K562 (cell line): ENCODE measurements around the gene DUS3L. TPM values are rescaled to one million over a fixed set of nuclear protein-coding genes. Genes with fewer than 3 reads are reported as not detected.

ENCODE experiments used
- FOXK2 ChIP-seq, 2 experiments: fragments of 450-650 bp; IDR thresholded peaks in 1 of 2; conservative IDR thresholded peaks in 1 of 2; 2 replicates each; pipeline ENCODE4 v1.6.1; 2016; ENCODE audit warnings: low read depth in 2 of 2, mild to moderate bottlenecking in 1 of 2
- KLF16 ChIP-seq: IDR thresholded peaks from 2 replicates; pipeline ENCODE4 v1.6.1; 2016; ENCODE audit warnings: antibody characterized with exemption
- MYC ChIP-seq, 2 experiments: fragments of 250-450 bp in 1 of 2; sonication (Bioruptor Pico) in 1 of 2; IDR thresholded peaks; 2 replicates each; pipeline versions ENCODE4 v1.5.1 to v1.6.1; 2012 to 2021; ENCODE audit warnings: low read depth in 2 of 2, borderline replicate concordance in 1 of 2, improper control_type of control experiment in 1 of 2, low read length in 1 of 2, mild to moderate bottlenecking in 1 of 2, moderate library complexity in 1 of 2
- NR4A1 ChIP-seq, 2 experiments: fragments of 250-450 bp in 1 of 2; fragments of 450-650 bp in 1 of 2; sonication (Bioruptor Pico) in 1 of 2; IDR thresholded peaks; 2 replicates each; pipeline versions ENCODE4 v1.4.0 to v1.6.1; 2016 to 2020; ENCODE audit warnings: mild to moderate bottlenecking in 2 of 2, missing compliant biosample characterization in 1 of 2, missing genetic modification characterization in 1 of 2, moderate library complexity in 1 of 2
- SPI1 ChIP-seq: IDR thresholded peaks from 2 replicates; pipeline ENCODE4 v1.6.1; 2011; ENCODE audit warnings: low read depth, low read length, control low read depth, borderline replicate concordance
- TRIM24 ChIP-seq, 2 experiments: fragments of 450-650 bp; IDR thresholded peaks; 2 replicates each; pipeline ENCODE4 v1.6.1; 2016
- ZBTB7A ChIP-seq: IDR thresholded peaks from 2 replicates; pipeline ENCODE4 v1.6.1; 2011; ENCODE audit warnings: low read depth, mild to moderate bottlenecking, low read length, moderate library complexity, borderline replicate concordance; ENCODE audit not compliant: control insufficient read depth
- ZNF197 ChIP-seq: fragments of 200-800 bp; sonication (Bioruptor generic); IDR thresholded peaks from 2 replicates; pipeline ENCODE4 v1.6.1; 2016; ENCODE audit warnings: low read depth, missing genetic modification characterization, missing compliant biosample characterization
- polyA plus RNA-seq, 8 experiments: library from polyadenylated mRNA; depleted of rRNA in 4 of 8; stranded (reverse) in 5 of 8; unstranded in 3 of 8; fragments of >200 nt; fragmentation: Nextera tagmentation in 2 of 8; fragmentation: Illumina TruSeq in 1 of 8; extraction: Ambion mirVana in 2 of 8; extraction: Trizol in 1 of 8; gene quantifications; 2 replicates each; pipeline versions ENCODE4 v1.2.1 to v1.2.3, GENCODE V29; 2011 to 2014; ENCODE audit warnings: inconsistent platforms in 1 of 8, missing spikeins in 1 of 8
- total RNA-seq, 7 experiments: library from RNA; depleted of rRNA in 6 of 7; stranded (reverse); fragments of >200 nt in 6 of 7; fragmentation: Illumina TruSeq in 2 of 7; extraction: Trizol in 2 of 7; gene quantifications; 2 replicates each; pipeline versions ENCODE4 v1.2.1 to v1.2.3, GENCODE V29; 2011 to 2021; ENCODE audit warnings: low replicate concordance in 1 of 7
- TF ChIP-seq, protein P1 (sequence below), 2 experiments: IDR thresholded peaks; 2 replicates each; pipeline ENCODE4 v1.6.1; 2011; ENCODE audit warnings: borderline replicate concordance in 1 of 2, control low read depth in 1 of 2, low read depth in 1 of 2, low read length in 1 of 2, mild to moderate bottlenecking in 1 of 2, mixed read lengths in 1 of 2, moderate library complexity in 1 of 2; ENCODE audit not compliant: insufficient read depth in 1 of 2, insufficient read length in 1 of 2, poor library complexity in 1 of 2, severe bottlenecking in 1 of 2; ENCODE audit errors: extremely low read depth in 1 of 2
- TF ChIP-seq, protein P2 (sequence below), 3 experiments: fragments of 200-800 bp in 1 of 3; fragments of 250-450 bp in 1 of 3; fragments of 450-650 bp in 1 of 3; sonication (Bioruptor Pico) in 1 of 3; sonication (Bioruptor generic) in 1 of 3; formaldehyde crosslinking in 1 of 3; IDR thresholded peaks; 2 replicates each; pipeline versions ENCODE4 v1.6.1 to v1.8.0; 2016 to 2022; ENCODE audit warnings: mild to moderate bottlenecking in 2 of 3, missing genetic modification characterization in 2 of 3, missing compliant biosample characterization in 1 of 3, moderate library complexity in 1 of 3
- TF ChIP-seq, protein P3 (sequence below), 2 experiments: fragments of 450-650 bp; formaldehyde crosslinking in 1 of 2; IDR thresholded peaks; 2 replicates each; pipeline versions ENCODE4 v1.4.0 to v1.6.1; 2014 to 2020; ENCODE audit warnings: mild to moderate bottlenecking in 2 of 2, borderline replicate concordance in 1 of 2, low read depth in 1 of 2

DUS3L gene
- total and polyA plus RNA-seq, 9 of the 15 experiments (the other 6 are each of a cell fraction or from before 2014, with no cell fraction given): 1.7 to 102 (median 77.5) TPM

DNA sequence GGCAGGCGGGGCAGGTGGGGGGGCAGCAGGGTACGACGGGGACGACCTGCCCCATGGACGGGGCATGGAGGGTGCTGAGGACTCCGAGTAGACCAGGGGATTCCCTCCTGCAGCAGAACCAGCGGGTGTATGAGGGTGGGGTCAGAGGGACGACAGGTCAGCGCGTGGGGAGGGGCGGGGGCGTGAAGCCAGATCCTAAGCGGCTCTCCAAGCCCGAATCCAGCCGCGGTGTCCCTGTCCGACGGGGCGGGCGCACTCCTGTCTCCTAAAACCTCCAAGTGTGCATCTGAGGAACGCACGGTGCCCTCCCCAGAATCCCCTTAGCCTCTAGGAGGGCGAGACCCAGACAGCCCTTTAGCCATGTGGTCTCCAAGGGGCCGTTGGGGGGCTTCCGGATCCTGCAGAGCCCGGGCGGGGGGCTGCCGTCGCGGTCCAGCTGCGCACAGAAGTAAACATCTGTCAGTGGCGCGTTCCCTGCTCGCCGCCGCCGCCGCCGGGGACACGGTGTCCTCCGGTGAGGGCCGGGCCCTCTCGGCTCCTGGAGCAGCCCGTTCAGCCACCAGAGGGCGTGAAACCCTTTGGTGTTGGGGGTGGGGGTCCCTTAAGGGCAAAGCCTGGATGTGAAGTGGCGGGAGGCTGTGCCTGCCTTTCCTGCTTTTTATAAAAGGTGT, 14.6 kb upstream of the DUS3L start (continued):
- TF ChIP-seq, protein P1, sequence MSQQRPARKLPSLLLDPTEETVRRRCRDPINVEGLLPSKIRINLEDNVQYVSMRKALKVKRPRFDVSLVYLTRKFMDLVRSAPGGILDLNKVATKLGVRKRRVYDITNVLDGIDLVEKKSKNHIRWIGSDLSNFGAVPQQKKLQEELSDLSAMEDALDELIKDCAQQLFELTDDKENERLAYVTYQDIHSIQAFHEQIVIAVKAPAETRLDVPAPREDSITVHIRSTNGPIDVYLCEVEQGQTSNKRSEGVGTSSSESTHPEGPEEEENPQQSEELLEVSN (IDR thresholded peaks at IDR 0.05; ENCODE audit: borderline replicate concordance in 1 of 2, extremely low read depth in 1 of 2, insufficient read depth in 1 of 2, insufficient read length in 1 of 2, low read depth in 1 of 2, low read length in 1 of 2, poor library complexity in 1 of 2, severe bottlenecking in 1 of 2): peak; percentile 32 to 48
- peak in 1 of 2 experiments; percentile 74; a peak in 2 of 4 replicates for TF ChIP-seq TRIM24 (IDR thresholded peaks at IDR 0.05)
- peak; percentile 35; the same call in 1 of the 2 replicates for TF ChIP-seq KLF16
- 0 out of 2 replicates have a peak, but pooled peaks have one; percentile 30 for TF ChIP-seq MYC (IDR thresholded peaks at IDR 0.05; ENCODE audit: low read depth, low read length)
- no peak for TF ChIP-seq MYC (CRISPR knock-in tag; IDR thresholded peaks at IDR 0.05; ENCODE audit: borderline replicate concordance, low read depth)
- TF ChIP-seq ZNF197 (CRISPR knock-in tag): no peak
- TF ChIP-seq, protein P2, sequence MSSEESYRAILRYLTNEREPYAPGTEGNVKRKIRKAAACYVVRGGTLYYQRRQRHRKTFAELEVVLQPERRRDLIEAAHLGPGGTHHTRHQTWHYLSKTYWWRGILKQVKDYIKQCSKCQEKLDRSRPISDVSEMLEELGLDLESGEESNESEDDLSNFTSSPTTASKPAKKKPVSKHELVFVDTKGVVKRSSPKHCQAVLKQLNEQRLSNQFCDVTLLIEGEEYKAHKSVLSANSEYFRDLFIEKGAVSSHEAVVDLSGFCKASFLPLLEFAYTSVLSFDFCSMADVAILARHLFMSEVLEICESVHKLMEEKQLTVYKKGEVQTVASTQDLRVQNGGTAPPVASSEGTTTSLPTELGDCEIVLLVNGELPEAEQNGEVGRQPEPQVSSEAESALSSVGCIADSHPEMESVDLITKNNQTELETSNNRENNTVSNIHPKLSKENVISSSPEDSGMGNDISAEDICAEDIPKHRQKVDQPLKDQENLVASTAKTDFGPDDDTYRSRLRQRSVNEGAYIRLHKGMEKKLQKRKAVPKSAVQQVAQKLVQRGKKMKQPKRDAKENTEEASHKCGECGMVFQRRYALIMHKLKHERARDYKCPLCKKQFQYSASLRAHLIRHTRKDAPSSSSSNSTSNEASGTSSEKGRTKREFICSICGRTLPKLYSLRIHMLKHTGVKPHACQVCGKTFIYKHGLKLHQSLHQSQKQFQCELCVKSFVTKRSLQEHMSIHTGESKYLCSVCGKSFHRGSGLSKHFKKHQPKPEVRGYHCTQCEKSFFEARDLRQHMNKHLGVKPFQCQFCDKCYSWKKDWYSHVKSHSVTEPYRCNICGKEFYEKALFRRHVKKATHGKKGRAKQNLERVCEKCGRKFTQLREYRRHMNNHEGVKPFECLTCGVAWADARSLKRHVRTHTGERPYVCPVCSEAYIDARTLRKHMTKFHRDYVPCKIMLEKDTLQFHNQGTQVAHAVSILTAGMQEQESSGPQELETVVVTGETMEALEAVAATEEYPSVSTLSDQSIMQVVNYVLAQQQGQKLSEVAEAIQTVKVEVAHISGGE (CRISPR knock-in tag; IDR thresholded peaks at IDR 0.05): no peak
- peak; percentile 66 to 84 for TF ChIP-seq FOXK2 (conservative IDR thresholded peaks at IDR 0.05 in 1 of 2, IDR thresholded peaks at IDR 0.05 in 1 of 2; ENCODE audit: low read depth in 2 of 2)
- no peak for TF ChIP-seq SPI1
- TF ChIP-seq, protein P3, sequence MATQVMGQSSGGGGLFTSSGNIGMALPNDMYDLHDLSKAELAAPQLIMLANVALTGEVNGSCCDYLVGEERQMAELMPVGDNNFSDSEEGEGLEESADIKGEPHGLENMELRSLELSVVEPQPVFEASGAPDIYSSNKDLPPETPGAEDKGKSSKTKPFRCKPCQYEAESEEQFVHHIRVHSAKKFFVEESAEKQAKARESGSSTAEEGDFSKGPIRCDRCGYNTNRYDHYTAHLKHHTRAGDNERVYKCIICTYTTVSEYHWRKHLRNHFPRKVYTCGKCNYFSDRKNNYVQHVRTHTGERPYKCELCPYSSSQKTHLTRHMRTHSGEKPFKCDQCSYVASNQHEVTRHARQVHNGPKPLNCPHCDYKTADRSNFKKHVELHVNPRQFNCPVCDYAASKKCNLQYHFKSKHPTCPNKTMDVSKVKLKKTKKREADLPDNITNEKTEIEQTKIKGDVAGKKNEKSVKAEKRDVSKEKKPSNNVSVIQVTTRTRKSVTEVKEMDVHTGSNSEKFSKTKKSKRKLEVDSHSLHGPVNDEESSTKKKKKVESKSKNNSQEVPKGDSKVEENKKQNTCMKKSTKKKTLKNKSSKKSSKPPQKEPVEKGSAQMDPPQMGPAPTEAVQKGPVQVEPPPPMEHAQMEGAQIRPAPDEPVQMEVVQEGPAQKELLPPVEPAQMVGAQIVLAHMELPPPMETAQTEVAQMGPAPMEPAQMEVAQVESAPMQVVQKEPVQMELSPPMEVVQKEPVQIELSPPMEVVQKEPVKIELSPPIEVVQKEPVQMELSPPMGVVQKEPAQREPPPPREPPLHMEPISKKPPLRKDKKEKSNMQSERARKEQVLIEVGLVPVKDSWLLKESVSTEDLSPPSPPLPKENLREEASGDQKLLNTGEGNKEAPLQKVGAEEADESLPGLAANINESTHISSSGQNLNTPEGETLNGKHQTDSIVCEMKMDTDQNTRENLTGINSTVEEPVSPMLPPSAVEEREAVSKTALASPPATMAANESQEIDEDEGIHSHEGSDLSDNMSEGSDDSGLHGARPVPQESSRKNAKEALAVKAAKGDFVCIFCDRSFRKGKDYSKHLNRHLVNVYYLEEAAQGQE (IDR thresholded peaks at IDR 0.05; ENCODE audit: borderline replicate concordance): peak; percentile 77
- TF ChIP-seq, protein P3 (CRISPR knock-in tag; IDR thresholded peaks at IDR 0.05; ENCODE audit: low read depth): no peak
- TF ChIP-seq NR4A1 (CRISPR knock-in tag; IDR thresholded peaks at IDR 0.05): 0 out of 2 replicates have a peak, but pooled peaks have one; percentile 17
- no peak for TF ChIP-seq NR4A1 (tag; IDR thresholded peaks at IDR 0.05)
- peak; percentile 96 for TF ChIP-seq ZBTB7A
